ENCODE measurements around the gene SYT7.
"Not testable (repeated sequence)": the region's sequence is repeated elsewhere in the genome, so short reads cannot be mapped to it uniquely, and the experiment has no call there.

The SYT7 gene

DNA sequence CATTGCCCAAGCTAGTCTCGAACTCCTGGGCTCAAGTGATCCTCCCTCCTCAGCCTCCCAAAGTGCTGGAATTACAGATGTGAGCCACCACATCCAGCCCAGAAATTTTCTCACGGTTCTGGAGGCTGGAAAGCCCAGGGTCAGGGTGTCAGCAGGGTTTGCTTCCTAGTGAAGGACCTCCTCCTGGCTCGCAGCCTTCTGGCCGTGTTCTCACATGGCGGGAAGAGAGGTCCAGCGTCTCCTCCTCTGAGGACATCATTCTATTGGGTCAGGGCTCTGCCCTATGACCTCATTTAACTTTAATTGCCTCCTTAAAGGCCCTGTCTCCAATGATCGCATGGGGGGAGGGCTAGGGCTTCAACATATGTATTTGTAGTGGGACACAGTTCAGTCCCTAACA, 112.9 kb downstream of the SYT7 start:
- Histone ChIP-seq H4K20me1 (ENCODE audit: insufficient read depth, low read length) (0 out of 2 replicates have a peak, but pooled peaks cover 2% of the 10 kb centered on the region), H3K79me2 (ENCODE audit: insufficient read depth, low read length) (no peaks in the 10 kb centered on the region), H3K9ac (ENCODE audit: low read depth, low read length) (no peak overlapping the region), H3K4me1 (ENCODE audit: insufficient read depth, low read length) (no peaks in the 10 kb centered on the region), H3K27me3 (ENCODE audit: insufficient read depth, low read length, poor library complexity) (no peaks in the 10 kb centered on the region), H3K4me2 (ENCODE audit: insufficient read depth, low read length) (no peak overlapping the region), H3K36me3 (ENCODE audit: insufficient read depth, low read length) (peaks cover 18% of the 10 kb centered on the region), H3K9me3 (ENCODE audit: insufficient read depth, low read length, severe bottlenecking) (no peaks in the 10 kb centered on the region), H3K4me3 (ENCODE audit: low read depth in 1 of 2, low read length in 2 of 2) (no peak overlapping the region), H2AFZ (ENCODE audit: low read depth, low read length) (no peak overlapping the region), H3K27ac (ENCODE audit: low read length) (no peak overlapping the region)
- no peak for TF ChIP-seq EZH2 (IDR thresholded peaks at IDR 0.05; ENCODE audit: borderline replicate concordance, low read depth, low read length, severe bottlenecking)
- TF ChIP-seq, protein P1, sequence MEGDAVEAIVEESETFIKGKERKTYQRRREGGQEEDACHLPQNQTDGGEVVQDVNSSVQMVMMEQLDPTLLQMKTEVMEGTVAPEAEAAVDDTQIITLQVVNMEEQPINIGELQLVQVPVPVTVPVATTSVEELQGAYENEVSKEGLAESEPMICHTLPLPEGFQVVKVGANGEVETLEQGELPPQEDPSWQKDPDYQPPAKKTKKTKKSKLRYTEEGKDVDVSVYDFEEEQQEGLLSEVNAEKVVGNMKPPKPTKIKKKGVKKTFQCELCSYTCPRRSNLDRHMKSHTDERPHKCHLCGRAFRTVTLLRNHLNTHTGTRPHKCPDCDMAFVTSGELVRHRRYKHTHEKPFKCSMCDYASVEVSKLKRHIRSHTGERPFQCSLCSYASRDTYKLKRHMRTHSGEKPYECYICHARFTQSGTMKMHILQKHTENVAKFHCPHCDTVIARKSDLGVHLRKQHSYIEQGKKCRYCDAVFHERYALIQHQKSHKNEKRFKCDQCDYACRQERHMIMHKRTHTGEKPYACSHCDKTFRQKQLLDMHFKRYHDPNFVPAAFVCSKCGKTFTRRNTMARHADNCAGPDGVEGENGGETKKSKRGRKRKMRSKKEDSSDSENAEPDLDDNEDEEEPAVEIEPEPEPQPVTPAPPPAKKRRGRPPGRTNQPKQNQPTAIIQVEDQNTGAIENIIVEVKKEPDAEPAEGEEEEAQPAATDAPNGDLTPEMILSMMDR (IDR thresholded peaks at IDR 0.05; ENCODE audit: borderline replicate concordance, extremely low read depth, low read length, poor library complexity, severe bottlenecking), result no peak
- no peak for ATAC-seq (ENCODE audit: insufficient read depth, low read depth)
- DNase-seq, result no peak

DNA sequence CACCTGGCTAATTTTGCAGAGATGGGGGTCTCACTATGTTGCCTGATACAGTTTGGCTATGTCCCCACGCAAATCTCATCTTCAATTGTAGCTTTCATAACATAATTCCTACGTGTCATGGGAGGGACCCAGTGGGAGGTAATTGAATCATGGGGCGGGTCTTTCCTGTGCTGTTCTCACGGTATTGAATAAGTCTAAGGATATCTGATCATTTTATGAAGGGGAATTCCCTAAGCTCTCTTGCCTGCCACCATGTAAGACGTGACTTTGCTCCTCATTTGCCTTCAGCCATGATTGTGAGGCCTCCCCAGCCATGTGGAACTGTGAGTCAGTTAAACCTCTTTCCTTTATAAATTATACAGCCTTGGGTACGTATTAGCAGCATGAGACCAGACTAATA, 113.3 kb downstream of the SYT7 start:
- H4K20me1 ChIP-seq (ENCODE audit: insufficient read depth, low read length); DNase-seq; H3K27me3 ChIP-seq (ENCODE audit: insufficient read depth, low read length, poor library complexity); H3K79me2 ChIP-seq (ENCODE audit: insufficient read depth, low read length); H3K9me3 ChIP-seq (ENCODE audit: insufficient read depth, low read length, severe bottlenecking); H3K27ac ChIP-seq (ENCODE audit: low read length); H3K4me3 ChIP-seq (ENCODE audit: low read depth in 1 of 2, low read length in 2 of 2); H3K4me1 ChIP-seq (ENCODE audit: insufficient read depth, low read length); H2AFZ ChIP-seq (ENCODE audit: low read depth, low read length); H3K9ac ChIP-seq (ENCODE audit: low read depth, low read length); ATAC-seq (ENCODE audit: insufficient read depth, low read depth); H3K4me2 ChIP-seq (ENCODE audit: insufficient read depth, low read length): not testable (repeated sequence)
- peaks cover 18% of the 10 kb centered on the region for H3K36me3 ChIP-seq (ENCODE audit: insufficient read depth, low read length)

Data from DND-41 (cell line).